HG03095 (cell line): ENCODE data around the gene FGF7.
"Not testable (repeated sequence)": the region's sequence is repeated elsewhere in the genome, so short reads cannot be mapped to it uniquely, and the experiment has no call there.

Experiments
- ATAC-seq: cut with Tn5 transposase; IDR thresholded peaks from one replicate; pipeline ENCODE4 v1.9.1; 2021; ENCODE audit warnings: moderate library complexity; ENCODE audit not compliant: unreplicated experiment

The FGF7 gene

DNA sequence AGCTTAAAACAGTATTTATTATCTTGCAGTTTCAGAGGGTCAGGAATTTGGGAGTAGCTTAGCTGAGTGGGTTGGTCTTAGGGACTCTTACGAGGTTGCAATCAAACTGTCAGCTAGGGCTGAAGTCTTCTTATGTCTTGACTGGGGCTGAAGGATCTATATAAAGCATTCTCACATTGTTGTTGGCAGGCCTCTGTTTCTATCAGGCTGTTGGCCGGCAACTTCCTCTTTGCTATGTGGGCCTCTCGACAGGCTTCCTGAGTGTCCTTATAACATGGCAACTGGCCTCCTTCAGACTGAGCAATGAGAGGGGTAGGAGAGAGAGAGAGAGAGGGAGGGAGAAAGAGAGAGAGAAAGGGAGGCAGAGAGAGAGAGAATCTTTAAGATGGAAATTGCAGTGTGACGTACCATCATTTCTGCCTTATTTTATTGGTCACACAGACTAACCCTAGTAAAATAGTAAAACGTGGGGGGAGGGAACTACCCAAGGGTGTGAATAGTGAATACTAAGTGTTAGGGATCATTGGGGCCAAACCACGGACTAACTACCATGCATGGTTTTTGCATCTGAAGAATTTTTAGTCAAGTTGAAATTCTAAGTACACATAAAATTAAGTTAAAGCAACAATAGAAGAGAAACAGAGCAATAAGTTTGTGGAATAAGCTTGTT, 16.1 kb downstream of the FGF7 start:
- ATAC-seq: peak; percentile 84

DNA sequence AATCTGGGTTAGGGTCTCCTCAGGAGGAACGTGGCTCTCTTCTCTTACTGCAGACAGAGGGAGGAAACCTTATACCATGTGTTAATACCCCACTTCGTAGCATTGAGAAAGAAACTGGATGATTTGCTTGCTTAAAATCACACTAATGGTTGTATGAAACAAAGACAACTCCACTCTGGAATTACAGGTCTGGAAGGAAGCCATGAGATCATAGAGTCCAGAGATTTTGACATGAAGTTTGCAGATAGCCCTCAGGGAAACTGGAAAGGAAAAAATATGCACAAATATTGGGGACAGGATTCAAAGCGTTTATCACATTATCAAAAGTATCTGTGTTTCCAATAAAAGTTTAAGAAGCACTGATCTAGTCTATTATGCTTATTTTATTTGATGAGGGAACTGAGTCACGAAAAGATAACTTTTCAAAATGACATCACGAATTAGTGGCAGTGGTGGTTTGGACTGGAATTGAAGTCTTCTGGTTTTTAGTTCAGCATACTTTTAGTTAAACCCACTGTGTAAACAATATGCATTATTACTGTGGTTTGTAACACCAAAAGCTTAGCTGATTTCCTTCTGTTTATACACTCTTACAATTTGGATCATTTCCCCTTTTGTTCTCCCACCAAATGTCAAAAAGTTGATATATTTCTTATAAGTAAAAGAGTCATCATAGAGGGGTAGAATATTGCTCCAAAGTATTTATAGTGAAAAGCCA, 16.8 kb downstream of the FGF7 start:
- no peak for ATAC-seq

DNA sequence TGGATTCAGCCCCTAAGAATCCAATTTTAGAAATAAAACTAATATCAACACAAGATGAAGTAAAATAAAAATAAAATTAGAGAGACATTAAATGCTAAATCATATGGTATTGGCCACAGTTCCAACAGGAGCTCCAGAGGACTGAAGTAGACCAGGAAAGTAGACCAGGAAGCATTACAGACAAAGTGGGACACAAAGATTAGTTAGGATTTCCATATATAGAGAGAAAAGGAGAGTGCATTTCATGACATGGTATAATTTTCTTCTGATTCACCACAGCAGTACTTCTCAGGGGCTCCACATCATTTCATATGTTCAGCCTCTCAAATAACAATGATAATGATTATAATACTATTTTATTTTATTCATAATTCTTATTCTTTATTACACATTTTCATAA, 18.3 kb downstream of the FGF7 start:
- ATAC-seq: no peak

DNA sequence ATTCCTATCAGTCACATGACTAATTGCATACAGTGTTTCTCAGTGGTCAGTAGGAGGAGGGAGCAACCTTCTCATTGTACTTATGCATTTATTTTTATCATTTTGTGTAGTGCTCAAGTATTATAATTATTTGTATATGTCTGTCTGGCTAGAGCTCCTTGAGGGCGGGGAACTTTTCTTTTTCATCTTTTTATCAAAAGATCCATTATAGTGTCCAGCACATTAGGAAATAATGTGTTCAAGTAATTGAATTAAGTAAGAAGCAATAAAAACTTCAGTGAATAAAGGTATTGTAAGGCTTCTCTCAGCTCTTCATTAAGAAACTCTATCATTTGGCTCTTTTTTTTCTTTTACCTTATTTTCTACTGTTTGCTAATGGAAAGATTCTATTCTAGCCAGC, 18.8 kb downstream of the FGF7 start:
- no peak for ATAC-seq

GRCh38 chr15:49452595-49452994, 29.6 kb downstream of the FGF7 start:
- ATAC-seq: no peak

DNA sequence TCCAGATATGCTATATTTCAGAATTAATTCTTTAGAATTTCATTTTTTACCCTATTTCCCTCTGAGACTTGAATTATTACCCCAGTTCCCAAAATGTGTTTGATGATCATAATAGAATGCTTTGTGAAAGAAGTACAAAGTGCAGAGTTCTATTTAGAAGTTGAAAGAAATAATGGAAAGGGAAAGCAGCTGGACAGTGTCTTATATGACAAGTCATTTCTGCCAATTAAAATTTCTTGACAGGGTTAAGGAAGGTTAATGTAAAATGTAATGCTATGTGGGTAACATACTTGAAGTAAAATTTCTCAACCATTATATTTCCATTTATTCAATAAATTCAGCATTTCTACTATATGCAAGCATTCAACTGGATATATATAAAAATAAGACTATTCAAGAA, 33.1 kb downstream of the FGF7 start:
- ATAC-seq: no peak

- ATAC-seq: no peak
Measured at GRCh38 chr15:49458145-49458544, 35.1 kb downstream of the FGF7 start.

- ATAC-seq: no peak
Measured at GRCh38 chr15:49460411-49460941, 37.4 kb downstream of the FGF7 start.

DNA sequence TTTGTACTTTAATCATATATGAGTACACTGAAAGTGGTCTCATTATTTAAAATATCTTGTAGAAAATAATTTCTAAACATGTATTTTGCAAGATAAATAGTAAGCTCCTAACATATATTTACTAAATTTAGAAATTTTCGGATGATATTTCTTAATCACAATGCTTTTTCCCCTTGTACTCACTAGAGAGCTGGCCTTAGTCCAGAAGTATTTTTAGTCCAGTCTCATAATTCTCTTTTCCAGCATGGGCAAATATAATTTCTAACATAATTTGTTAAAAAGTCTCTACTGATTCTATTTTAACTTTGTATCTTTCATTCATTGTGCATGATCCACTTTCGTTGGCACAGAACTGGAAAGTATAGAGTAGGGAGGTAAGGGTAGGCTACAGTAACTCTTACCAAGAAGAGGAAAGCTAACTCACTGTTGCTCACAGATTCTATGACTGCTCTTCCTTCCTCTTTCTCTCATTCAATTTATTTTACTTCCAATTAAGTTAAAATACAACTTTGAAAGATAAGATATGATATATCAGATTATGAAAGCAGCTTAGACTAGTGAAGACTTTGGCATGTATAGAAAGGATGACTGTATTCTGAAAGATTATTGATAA, 39.3 kb downstream of the FGF7 start:
- ATAC-seq: no peak

DNA sequence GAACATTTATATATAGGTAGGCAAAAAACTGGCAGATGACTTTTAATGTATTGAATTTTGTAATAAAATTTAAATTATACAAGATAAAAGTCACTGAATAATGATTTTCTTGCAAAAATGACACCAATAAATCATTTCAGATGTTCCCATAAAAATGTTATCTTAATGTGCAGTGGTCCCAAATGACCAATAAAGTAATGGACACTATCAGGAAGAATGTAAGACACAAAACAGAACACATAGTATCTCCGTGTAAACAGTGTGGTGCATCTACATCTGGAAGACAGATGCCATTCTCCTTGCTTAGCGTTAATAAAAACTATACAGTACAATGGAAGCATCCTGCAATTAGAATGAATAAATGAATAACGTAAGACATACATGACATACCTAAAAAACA, 41.5 kb downstream of the FGF7 start:
- no peak for ATAC-seq

DNA sequence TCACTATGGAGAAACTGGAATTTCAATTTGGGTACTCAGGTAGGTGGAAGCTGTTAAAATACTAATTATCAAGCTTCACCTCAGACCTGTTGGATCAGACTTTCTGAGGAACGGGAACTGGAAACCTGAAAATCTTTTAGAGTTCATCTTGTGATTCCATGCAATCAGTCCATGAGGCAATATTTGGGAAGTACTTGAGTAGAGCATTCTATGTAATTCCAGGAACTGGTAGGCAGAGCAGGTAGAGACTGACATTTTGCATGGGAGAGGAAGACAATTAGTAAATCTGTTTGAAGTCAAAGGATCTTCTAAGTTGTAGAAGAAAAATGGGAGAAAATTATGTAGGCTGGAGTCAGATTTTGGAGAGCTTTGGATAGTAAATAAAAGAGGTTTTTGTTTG, 43.1 kb downstream of the FGF7 start:
- no peak for ATAC-seq

GRCh38 chr15:49467746-49468480, 44.9 kb downstream of the FGF7 start:
- no peak for ATAC-seq

GRCh38 chr15:49468481-49468839, 45.4 kb downstream of the FGF7 start:
- ATAC-seq: no peak

- peak; percentile 13 for ATAC-seq
Measured at GRCh38 chr15:49471248-49471647, 48.2 kb downstream of the FGF7 start.

DNA sequence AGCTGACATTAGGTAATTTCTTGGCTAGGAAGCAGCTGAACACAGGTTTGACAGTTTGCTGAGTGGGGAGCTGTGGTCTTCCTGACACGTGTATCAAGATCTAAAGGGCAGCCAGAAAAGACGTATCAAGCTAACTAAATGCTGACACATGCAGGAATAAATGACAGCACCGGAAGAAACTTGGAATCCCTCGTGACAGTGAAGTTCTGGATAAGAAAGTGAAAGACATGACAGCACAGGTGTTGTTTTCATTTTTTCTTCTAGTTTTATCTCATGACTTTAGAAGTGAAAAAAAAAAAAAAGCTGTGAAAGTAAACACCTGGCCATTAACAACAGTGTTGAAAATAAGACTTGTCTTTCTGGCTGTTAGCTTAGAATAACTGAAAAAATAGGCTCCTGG, 48.7 kb downstream of the FGF7 start:
- ATAC-seq: peak; percentile 82

GRCh38 chr15:49472338-49472737, 49.3 kb downstream of the FGF7 start:
- ATAC-seq: no peak

DNA sequence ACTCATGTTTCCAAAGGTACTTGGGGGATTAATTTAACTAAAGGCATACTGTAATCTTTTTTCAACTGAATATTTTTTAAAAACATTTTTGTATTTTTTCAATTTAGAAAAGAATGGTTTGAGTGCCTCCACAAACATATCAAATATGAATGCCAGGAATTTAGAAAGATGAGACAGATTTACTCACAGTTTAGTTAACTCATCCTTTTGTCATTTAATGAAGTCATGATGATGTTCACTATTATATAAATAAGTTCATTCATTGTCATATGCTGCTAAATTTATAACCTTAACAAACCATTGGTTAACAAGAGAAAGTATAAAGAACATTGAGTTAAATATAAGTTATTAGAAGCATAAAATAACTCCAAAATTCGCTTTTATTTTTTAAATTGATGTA, 50.0 kb downstream of the FGF7 start:
- no peak for ATAC-seq

DNA sequence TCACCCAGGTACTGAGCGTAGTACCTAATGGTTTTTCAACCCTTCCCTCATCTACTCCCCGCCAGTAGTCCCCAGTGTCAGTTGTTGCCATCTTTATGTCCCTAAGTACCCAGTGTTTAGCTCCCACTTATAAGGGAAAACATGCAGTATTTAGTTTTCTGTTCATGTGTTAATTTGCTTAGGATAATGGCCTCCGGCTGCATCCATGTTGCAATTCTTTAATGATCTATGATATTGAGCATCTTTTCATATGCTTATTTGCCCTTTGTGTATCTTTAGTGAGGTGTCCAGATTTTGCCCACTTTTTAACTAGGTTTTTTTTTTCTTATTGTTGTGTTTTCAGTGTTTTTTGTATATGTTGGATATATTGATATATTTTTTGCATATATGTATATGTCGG, 55.0 kb downstream of the FGF7 start:
- ATAC-seq: not testable (repeated sequence)

DNA sequence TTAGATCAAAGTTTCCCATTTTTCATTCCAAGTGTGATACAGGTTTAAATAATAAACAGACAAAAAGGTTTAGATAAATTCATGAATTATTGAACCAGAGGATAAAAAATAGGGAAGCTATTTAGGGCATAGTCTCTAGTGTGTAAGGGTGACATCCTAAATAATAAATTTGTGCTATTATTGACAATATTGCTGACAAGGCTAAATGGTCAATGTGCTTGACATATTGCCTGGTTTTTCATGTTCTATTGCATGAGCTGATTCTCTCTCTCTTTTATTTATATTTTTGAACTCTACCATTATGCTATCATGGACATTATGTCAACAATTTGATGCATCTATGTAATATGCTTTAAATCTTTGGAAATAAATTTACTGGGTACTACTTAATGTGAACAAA, 55.9 kb downstream of the FGF7 start:
- not testable (repeated sequence) for ATAC-seq

GRCh38 chr15:49485401-49485800, 62.4 kb downstream of the FGF7 start:
- not testable (repeated sequence) for ATAC-seq

DNA sequence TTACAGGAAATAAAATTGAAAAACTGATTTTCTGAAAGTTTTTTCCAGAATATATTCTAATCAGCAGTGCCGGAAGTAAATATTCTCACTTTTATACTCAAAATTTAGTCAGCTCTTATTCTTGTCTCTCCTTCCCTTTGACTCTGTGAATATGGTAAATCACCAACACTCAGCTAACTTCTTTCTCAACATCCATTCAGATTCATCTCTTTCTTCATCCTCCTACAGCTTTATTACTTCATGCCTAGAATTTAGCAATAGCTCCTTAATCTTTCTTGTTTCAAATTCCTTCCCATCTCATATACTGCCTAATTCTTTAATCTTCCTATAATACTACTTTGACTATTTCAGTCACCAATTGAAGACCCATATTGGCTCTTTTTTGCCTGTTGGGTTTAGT, 67.9 kb downstream of the FGF7 start:
- ATAC-seq: no peak
